ENCODE data around the gene ECSCR.
"Not testable (repeated sequence)": the region's sequence is repeated elsewhere in the genome, so short reads cannot be mapped to it uniquely, and the experiment has no call there.

The ECSCR gene

GRCh38 chr5:139414581-139415130 is 47.9 kb downstream of the ECSCR start:
- Histone ChIP-seq H3K9ac (ENCODE audit: low read depth in 1 of 2, low read length in 2 of 2) (no peak overlapping the region), H3K36me3 (ENCODE audit: control insufficient read depth in 2 of 2, insufficient read depth in 2 of 2, low read length in 2 of 2) (peaks cover 0 to 3% of the 10 kb centered on the region in 2 donors), H3K27me3 (ENCODE audit: control insufficient read depth in 2 of 2, insufficient read depth in 2 of 2, low read length in 2 of 2) (no peaks in the 10 kb centered on the region), H3K4me1 (ENCODE audit: control insufficient read depth in 2 of 2, insufficient read depth in 2 of 2, low read length in 2 of 2) (peaks cover 21 to 46% of the 10 kb centered on the region in 2 donors), H3K4me3 (ENCODE audit: low read length in 2 of 2) (no peak overlapping the region), H3K27ac (ENCODE audit: low read depth in 2 of 2, low read length in 2 of 2) (peak overlapping the region in 1 of 2 donors; percentile 19), H3K9me3 (ENCODE audit: control insufficient read depth in 2 of 2, low read length in 2 of 2) (no peaks in the 10 kb centered on the region)

- Histone ChIP-seq H3K4me1 (ENCODE audit: control insufficient read depth in 2 of 2, insufficient read depth in 2 of 2, low read length in 2 of 2) (peaks cover 15 to 39% of the 10 kb centered on the region in 2 donors), H3K9ac (ENCODE audit: low read depth in 1 of 2, low read length in 2 of 2) (no peak overlapping the region), H3K27ac (ENCODE audit: low read depth in 2 of 2, low read length in 2 of 2) (no peak overlapping the region), H3K36me3 (ENCODE audit: control insufficient read depth in 2 of 2, insufficient read depth in 2 of 2, low read length in 2 of 2) (peaks cover 0 to 3% of the 10 kb centered on the region in 2 donors), H3K9me3 (ENCODE audit: control insufficient read depth in 2 of 2, low read length in 2 of 2) (no peaks in the 10 kb centered on the region), H3K27me3 (ENCODE audit: control insufficient read depth in 2 of 2, insufficient read depth in 2 of 2, low read length in 2 of 2) (no peaks in the 10 kb centered on the region), H3K4me3 (ENCODE audit: low read length in 2 of 2) (no peak overlapping the region)
Observed at GRCh38 chr5:139413963-139414362, 48.6 kb downstream of the ECSCR start.

GRCh38 chr5:139413153-139413552 is 49.4 kb downstream of the ECSCR start:
- no peaks in the 10 kb centered on the region for H3K9me3 ChIP-seq (ENCODE audit: control insufficient read depth in 2 of 2, low read length in 2 of 2)
- H3K4me1 ChIP-seq (ENCODE audit: control insufficient read depth in 2 of 2, insufficient read depth in 2 of 2, low read length in 2 of 2): peaks cover 12 to 31% of the 10 kb centered on the region in 2 donors
- H3K27ac ChIP-seq (ENCODE audit: low read depth in 2 of 2, low read length in 2 of 2): no peak overlapping the region
- H3K27me3 ChIP-seq (ENCODE audit: control insufficient read depth in 2 of 2, insufficient read depth in 2 of 2, low read length in 2 of 2): no peaks in the 10 kb centered on the region
- no peak overlapping the region for H3K4me3 ChIP-seq (ENCODE audit: low read length in 2 of 2)
- no peak overlapping the region for H3K9ac ChIP-seq (ENCODE audit: low read depth in 1 of 2, low read length in 2 of 2)
- no peaks in the 10 kb centered on the region for H3K36me3 ChIP-seq (ENCODE audit: control insufficient read depth in 2 of 2, insufficient read depth in 2 of 2, low read length in 2 of 2)

GRCh38 chr5:139410993-139411828 is 51.3 kb downstream of the ECSCR start:
- no peak overlapping the region for H3K9ac ChIP-seq (ENCODE audit: low read depth in 1 of 2, low read length in 2 of 2)
- H3K27ac ChIP-seq (ENCODE audit: low read depth in 2 of 2, low read length in 2 of 2): peak overlapping the region in 1 of 2 donors; percentile 2
- H3K9me3 ChIP-seq (ENCODE audit: control insufficient read depth in 2 of 2, low read length in 2 of 2): no peaks in the 10 kb centered on the region
- H3K36me3 ChIP-seq (ENCODE audit: control insufficient read depth in 2 of 2, insufficient read depth in 2 of 2, low read length in 2 of 2): no peaks in the 10 kb centered on the region
- H3K27me3 ChIP-seq (ENCODE audit: control insufficient read depth in 2 of 2, insufficient read depth in 2 of 2, low read length in 2 of 2): no peaks in the 10 kb centered on the region
- H3K4me3 ChIP-seq (ENCODE audit: low read length in 2 of 2): no peak overlapping the region
- H3K4me1 ChIP-seq (ENCODE audit: control insufficient read depth in 2 of 2, insufficient read depth in 2 of 2, low read length in 2 of 2): peaks cover 7 to 18% of the 10 kb centered on the region in 2 donors

- H3K27me3 ChIP-seq (ENCODE audit: control insufficient read depth in 2 of 2, insufficient read depth in 2 of 2, low read length in 2 of 2): no peaks in the 10 kb centered on the region
- H3K9ac ChIP-seq (ENCODE audit: low read depth in 1 of 2, low read length in 2 of 2): no peak overlapping the region
- H3K27ac ChIP-seq (ENCODE audit: low read depth in 2 of 2, low read length in 2 of 2): no peak overlapping the region
- H3K36me3 ChIP-seq (ENCODE audit: control insufficient read depth in 2 of 2, insufficient read depth in 2 of 2, low read length in 2 of 2): no peaks in the 10 kb centered on the region
- H3K9me3 ChIP-seq (ENCODE audit: control insufficient read depth in 2 of 2, low read length in 2 of 2): no peaks in the 10 kb centered on the region
- H3K4me3 ChIP-seq (ENCODE audit: low read length in 2 of 2): no peak overlapping the region
- peaks cover 3 to 9% of the 10 kb centered on the region in 2 donors for H3K4me1 ChIP-seq (ENCODE audit: control insufficient read depth in 2 of 2, insufficient read depth in 2 of 2, low read length in 2 of 2)
Observed at GRCh38 chr5:139410121-139410992, 52.2 kb downstream of the ECSCR start.

GRCh38 chr5:139409116-139409515 is 53.4 kb downstream of the ECSCR start:
- not testable (repeated sequence) for H3K4me3 ChIP-seq (ENCODE audit: low read length in 2 of 2); H3K9ac ChIP-seq (ENCODE audit: low read depth in 1 of 2, low read length in 2 of 2); H3K4me1 ChIP-seq (ENCODE audit: control insufficient read depth in 2 of 2, insufficient read depth in 2 of 2, low read length in 2 of 2); H3K36me3 ChIP-seq (ENCODE audit: control insufficient read depth in 2 of 2, insufficient read depth in 2 of 2, low read length in 2 of 2); H3K27ac ChIP-seq (ENCODE audit: low read depth in 2 of 2, low read length in 2 of 2); H3K27me3 ChIP-seq (ENCODE audit: control insufficient read depth in 2 of 2, insufficient read depth in 2 of 2, low read length in 2 of 2); H3K9me3 ChIP-seq (ENCODE audit: control insufficient read depth in 2 of 2, low read length in 2 of 2)

GRCh38 chr5:139408191-139408590 is 54.4 kb downstream of the ECSCR start:
- Histone ChIP-seq H3K27me3 (ENCODE audit: control insufficient read depth in 2 of 2, insufficient read depth in 2 of 2, low read length in 2 of 2) (no peaks in the 10 kb centered on the region), H3K36me3 (ENCODE audit: control insufficient read depth in 2 of 2, insufficient read depth in 2 of 2, low read length in 2 of 2) (no peaks in the 10 kb centered on the region), H3K4me3 (ENCODE audit: low read length in 2 of 2) (no peak overlapping the region), H3K9me3 (ENCODE audit: control insufficient read depth in 2 of 2, low read length in 2 of 2) (no peaks in the 10 kb centered on the region), H3K27ac (ENCODE audit: low read depth in 2 of 2, low read length in 2 of 2) (no peak overlapping the region), H3K9ac (ENCODE audit: low read depth in 1 of 2, low read length in 2 of 2) (no peak overlapping the region), H3K4me1 (ENCODE audit: control insufficient read depth in 2 of 2, insufficient read depth in 2 of 2, low read length in 2 of 2) (peaks cover 10 to 11% of the 10 kb centered on the region in 2 donors)

GRCh38 chr5:139407517-139407916 is 55.0 kb downstream of the ECSCR start:
- Histone ChIP-seq H3K27ac (ENCODE audit: low read depth in 2 of 2, low read length in 2 of 2) (no peak overlapping the region), H3K9ac (ENCODE audit: low read depth in 1 of 2, low read length in 2 of 2) (no peak overlapping the region)

GRCh38 chr5:139406963-139407362 is 55.6 kb downstream of the ECSCR start:
- Histone ChIP-seq H3K9ac (ENCODE audit: low read depth in 1 of 2, low read length in 2 of 2) (no peak overlapping the region), H3K27ac (ENCODE audit: low read depth in 2 of 2, low read length in 2 of 2) (no peak overlapping the region), H3K9me3 (ENCODE audit: control insufficient read depth in 2 of 2, low read length in 2 of 2) (no peaks in the 10 kb centered on the region)

More at GRCh38 chr5:139407517-139407916, 55.0 kb downstream of the ECSCR start:
- Histone ChIP-seq H3K36me3 (ENCODE audit: control insufficient read depth in 2 of 2, insufficient read depth in 2 of 2, low read length in 2 of 2) (no peaks in the 10 kb centered on the region), H3K9me3 (ENCODE audit: control insufficient read depth in 2 of 2, low read length in 2 of 2) (no peaks in the 10 kb centered on the region), H3K27me3 (ENCODE audit: control insufficient read depth in 2 of 2, insufficient read depth in 2 of 2, low read length in 2 of 2) (no peaks in the 10 kb centered on the region), H3K4me1 (ENCODE audit: control insufficient read depth in 2 of 2, insufficient read depth in 2 of 2, low read length in 2 of 2) (peaks cover 13 to 15% of the 10 kb centered on the region in 2 donors), H3K4me3 (ENCODE audit: low read length in 2 of 2) (no peak overlapping the region)

GRCh38 chr5:139404484-139404840 is 58.1 kb downstream of the ECSCR start:
- H3K36me3 ChIP-seq (ENCODE audit: control insufficient read depth in 2 of 2, insufficient read depth in 2 of 2, low read length in 2 of 2): peaks cover 0 to 2% of the 10 kb centered on the region in 2 donors
- no peaks in the 10 kb centered on the region for H3K9me3 ChIP-seq (ENCODE audit: control insufficient read depth in 2 of 2, low read length in 2 of 2)
- peak overlapping the region; percentile 77 to 88 for H3K4me3 ChIP-seq (ENCODE audit: low read length in 2 of 2)
- H3K4me1 ChIP-seq (ENCODE audit: control insufficient read depth in 2 of 2, insufficient read depth in 2 of 2, low read length in 2 of 2): peaks cover 13 to 15% of the 10 kb centered on the region in 2 donors
- peak overlapping the region; percentile 72 to 84 for H3K9ac ChIP-seq (ENCODE audit: low read depth in 1 of 2, low read length in 2 of 2)
- no peaks in the 10 kb centered on the region for H3K27me3 ChIP-seq (ENCODE audit: control insufficient read depth in 2 of 2, insufficient read depth in 2 of 2, low read length in 2 of 2)
- peak overlapping the region; percentile 93 to 95 for H3K27ac ChIP-seq (ENCODE audit: low read depth in 2 of 2, low read length in 2 of 2)

More at GRCh38 chr5:139406963-139407362, 55.6 kb downstream of the ECSCR start:
- H3K4me3 ChIP-seq (ENCODE audit: low read length in 2 of 2): no peak overlapping the region
- no peaks in the 10 kb centered on the region for H3K36me3 ChIP-seq (ENCODE audit: control insufficient read depth in 2 of 2, insufficient read depth in 2 of 2, low read length in 2 of 2)
- no peaks in the 10 kb centered on the region for H3K27me3 ChIP-seq (ENCODE audit: control insufficient read depth in 2 of 2, insufficient read depth in 2 of 2, low read length in 2 of 2)
- H3K4me1 ChIP-seq (ENCODE audit: control insufficient read depth in 2 of 2, insufficient read depth in 2 of 2, low read length in 2 of 2): peaks cover 13 to 15% of the 10 kb centered on the region in 2 donors
